PFSK-1 (cell line): Measurements from ENCODE around the gene PES1. TPM values are rescaled to one million over a fixed set of nuclear protein-coding genes. Genes with fewer than 3 reads are reported as not detected.

Source experiments
- FOXP2 ChIP-seq: optimal IDR thresholded peaks from 2 replicates; pipeline ENCODE3; 2011; ENCODE audit warnings: borderline replicate concordance, control low read depth, inconsistent platforms; ENCODE audit not compliant: insufficient read depth; ENCODE audit errors: extremely low read length, extremely low read depth
- POLR2AphosphoS5 ChIP-seq: IDR thresholded peaks from 2 replicates; pipeline ENCODE4 v1.6.1; 2012; ENCODE audit warnings: low read depth, mild to moderate bottlenecking, control low read depth, low read length, moderate library complexity
- SIN3A ChIP-seq: IDR thresholded peaks from 2 replicates; pipeline ENCODE4 v1.6.1; 2012; ENCODE audit warnings: mild to moderate bottlenecking, low read length, moderate library complexity, borderline replicate concordance; ENCODE audit not compliant: insufficient read depth
- TAF1 ChIP-seq: IDR thresholded peaks from 2 replicates; pipeline ENCODE4 v1.6.1; 2012; ENCODE audit warnings: low read length, control low read depth, borderline replicate concordance; ENCODE audit not compliant: insufficient read depth
- polyA plus RNA-seq: library from polyadenylated mRNA; unstranded; fragments of >200 nt; gene quantifications from one replicate; pipeline ENCODE4 v1.2.1, GENCODE V29; 2012; ENCODE audit warnings: low read depth, missing spikeins; ENCODE audit not compliant: insufficient read length
- TF ChIP-seq, protein P1 (sequence below), 2 experiments: IDR thresholded peaks; 2 replicates each; pipeline versions ENCODE4 v1.6.1 to v1.8.0; 2011 to 2012; ENCODE audit warnings: low read depth in 2 of 2, low read length in 2 of 2, control low read depth in 1 of 2, inconsistent platforms in 1 of 2, mild to moderate bottlenecking in 1 of 2, moderate library complexity in 1 of 2; ENCODE audit not compliant: insufficient read depth in 1 of 2

PES1 gene
- 202 TPM for polyA plus RNA-seq

- peak; percentile 77; the same call in 1 of the 2 replicates for TF ChIP-seq SIN3A
- TF ChIP-seq POLR2AphosphoS5: peak; percentile 66; the same call in 1 of the 2 replicates
- peak; percentile 53; the same call in 1 of the 2 replicates for TF ChIP-seq TAF1
- TF ChIP-seq FOXP2: peak; percentile 23
- TF ChIP-seq, protein P1, sequence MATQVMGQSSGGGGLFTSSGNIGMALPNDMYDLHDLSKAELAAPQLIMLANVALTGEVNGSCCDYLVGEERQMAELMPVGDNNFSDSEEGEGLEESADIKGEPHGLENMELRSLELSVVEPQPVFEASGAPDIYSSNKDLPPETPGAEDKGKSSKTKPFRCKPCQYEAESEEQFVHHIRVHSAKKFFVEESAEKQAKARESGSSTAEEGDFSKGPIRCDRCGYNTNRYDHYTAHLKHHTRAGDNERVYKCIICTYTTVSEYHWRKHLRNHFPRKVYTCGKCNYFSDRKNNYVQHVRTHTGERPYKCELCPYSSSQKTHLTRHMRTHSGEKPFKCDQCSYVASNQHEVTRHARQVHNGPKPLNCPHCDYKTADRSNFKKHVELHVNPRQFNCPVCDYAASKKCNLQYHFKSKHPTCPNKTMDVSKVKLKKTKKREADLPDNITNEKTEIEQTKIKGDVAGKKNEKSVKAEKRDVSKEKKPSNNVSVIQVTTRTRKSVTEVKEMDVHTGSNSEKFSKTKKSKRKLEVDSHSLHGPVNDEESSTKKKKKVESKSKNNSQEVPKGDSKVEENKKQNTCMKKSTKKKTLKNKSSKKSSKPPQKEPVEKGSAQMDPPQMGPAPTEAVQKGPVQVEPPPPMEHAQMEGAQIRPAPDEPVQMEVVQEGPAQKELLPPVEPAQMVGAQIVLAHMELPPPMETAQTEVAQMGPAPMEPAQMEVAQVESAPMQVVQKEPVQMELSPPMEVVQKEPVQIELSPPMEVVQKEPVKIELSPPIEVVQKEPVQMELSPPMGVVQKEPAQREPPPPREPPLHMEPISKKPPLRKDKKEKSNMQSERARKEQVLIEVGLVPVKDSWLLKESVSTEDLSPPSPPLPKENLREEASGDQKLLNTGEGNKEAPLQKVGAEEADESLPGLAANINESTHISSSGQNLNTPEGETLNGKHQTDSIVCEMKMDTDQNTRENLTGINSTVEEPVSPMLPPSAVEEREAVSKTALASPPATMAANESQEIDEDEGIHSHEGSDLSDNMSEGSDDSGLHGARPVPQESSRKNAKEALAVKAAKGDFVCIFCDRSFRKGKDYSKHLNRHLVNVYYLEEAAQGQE (IDR thresholded peaks at IDR 0.05; ENCODE audit: insufficient read depth in 1 of 2, low read depth in 2 of 2, low read length in 2 of 2): no peak
These were observed at the start of gene PES1 for GRCh38 chr22:30591588-30592359. Gene PES1 (minus strand): TSS chr22:30591910. CDS start chr22:30591833, 77 bp downstream.

DNA sequence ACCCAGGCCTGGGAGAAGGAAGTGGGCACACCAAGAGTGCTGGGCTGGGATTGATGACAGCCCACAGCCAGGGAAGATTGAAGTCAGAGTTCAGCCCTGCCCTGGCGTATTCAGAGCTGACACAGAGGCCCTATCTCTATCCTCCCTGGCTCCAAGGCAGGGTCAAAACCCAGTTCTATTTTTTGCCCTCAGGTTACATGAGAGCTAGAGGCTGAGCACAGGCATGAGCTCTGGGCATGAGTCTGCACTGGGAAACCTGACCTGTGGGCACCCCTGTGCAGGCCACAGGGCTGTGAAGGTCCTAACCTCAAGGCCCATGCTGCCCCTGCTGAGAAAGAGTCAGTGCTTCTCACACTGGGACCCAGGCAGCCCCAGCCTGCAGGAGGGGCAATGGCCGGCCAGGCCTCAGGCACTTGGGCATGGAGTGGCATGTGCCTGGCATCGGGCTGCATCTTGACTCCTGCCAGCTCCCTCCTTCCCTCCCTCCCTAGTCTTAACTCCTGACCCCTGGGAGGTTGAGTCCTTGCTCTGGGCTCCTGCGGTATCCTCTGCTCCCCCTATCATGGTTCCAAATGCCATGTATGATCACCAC lies 49.2 kb upstream of the PES1 start:
- TF ChIP-seq, protein P1 (IDR thresholded peaks at IDR 0.05; ENCODE audit: insufficient read depth in 1 of 2, low read depth in 2 of 2, low read length in 2 of 2): no peak
- TF ChIP-seq POLR2AphosphoS5 (no peak), TAF1 (no peak), SIN3A (no peak), FOXP2 (no peak)

- TF ChIP-seq POLR2AphosphoS5 (no peak), SIN3A (no peak), FOXP2 (no peak), TAF1 (no peak)
- TF ChIP-seq, protein P1 (IDR thresholded peaks at IDR 0.05; ENCODE audit: insufficient read depth in 1 of 2, low read depth in 2 of 2, low read length in 2 of 2): no peak
These were observed 48.7 kb upstream of the PES1 start for GRCh38 chr22:30640361-30640760.

GRCh38 chr22:30637701-30638114 lies 46.0 kb upstream of the PES1 start:
- TF ChIP-seq FOXP2: no peak
- no peak for TF ChIP-seq SIN3A
- TF ChIP-seq, protein P1 (IDR thresholded peaks at IDR 0.05; ENCODE audit: insufficient read depth in 1 of 2, low read depth in 2 of 2, low read length in 2 of 2): no peak
- no peak for TF ChIP-seq TAF1
- TF ChIP-seq POLR2AphosphoS5: no peak
